SW 1271 (cell line): ENCODE measurements around the gene PROCR.
"Not testable (repeated sequence)": the region's sequence is repeated elsewhere in the genome, so short reads cannot be mapped to it uniquely, and the experiment has no call there.

ENCODE experiments used
- DNase-seq, 2 experiments: peaks; one replicate each; lab custom pipeline; 2025; lab: John Stamatoyannopoulos, UW

PROCR gene

DNA sequence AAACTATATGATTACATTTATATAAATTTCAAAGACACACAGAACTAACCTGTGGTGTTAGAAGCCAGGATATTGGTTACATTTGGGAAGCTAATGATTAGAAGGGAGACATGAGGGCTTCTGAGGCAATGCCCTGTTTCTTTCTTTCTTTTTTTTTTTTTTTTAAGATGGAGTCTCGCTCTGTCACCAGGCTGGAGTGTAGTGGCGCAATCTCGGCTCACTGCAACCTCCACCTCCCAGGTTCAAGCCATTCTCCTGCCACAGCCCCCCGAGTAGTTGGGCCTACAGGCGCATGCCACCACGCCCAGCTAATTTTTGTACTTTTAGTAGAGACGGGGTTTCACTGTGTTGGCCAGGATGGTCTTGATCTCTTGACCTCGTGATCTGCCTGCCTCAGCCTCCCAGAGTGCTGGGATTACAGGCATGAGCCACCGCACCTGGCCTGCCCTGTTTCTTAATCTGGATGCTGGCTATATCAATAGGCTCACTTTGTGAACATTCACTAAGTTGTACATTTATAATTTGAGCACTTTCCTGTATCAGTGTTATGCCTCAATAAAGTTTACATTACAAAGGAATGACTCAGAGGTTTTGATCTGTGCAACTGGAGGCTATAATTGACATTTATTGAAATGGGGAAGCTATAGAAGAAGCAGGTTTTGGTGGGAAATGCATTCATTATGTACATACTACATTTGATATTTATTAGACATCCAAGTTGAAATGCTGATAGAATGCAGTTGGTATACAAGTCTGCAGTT is 21.3 kb downstream of the PROCR start:
- DNase-seq, result not testable (repeated sequence)

DNA sequence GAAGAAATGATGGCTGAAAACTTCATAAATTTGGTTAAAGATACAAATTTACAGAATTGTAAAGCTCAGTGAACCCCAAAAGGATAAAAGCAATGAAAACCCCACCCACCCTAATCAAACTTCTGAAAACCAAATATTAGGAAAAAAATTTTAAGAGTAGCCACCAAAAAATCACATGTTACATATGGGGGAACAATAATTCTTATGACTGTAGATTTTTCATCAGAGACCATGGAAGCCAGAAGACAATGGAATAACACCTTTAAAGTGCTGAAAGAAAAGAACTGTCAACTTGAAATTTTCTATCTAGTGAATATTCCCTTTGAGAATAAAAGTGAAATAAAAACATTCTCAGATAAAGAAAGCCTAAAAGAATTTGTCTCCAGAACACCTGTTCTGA is 24.4 kb downstream of the PROCR start:
- peak in 1 of 2 experiments; percentile 53 for DNase-seq

DNA sequence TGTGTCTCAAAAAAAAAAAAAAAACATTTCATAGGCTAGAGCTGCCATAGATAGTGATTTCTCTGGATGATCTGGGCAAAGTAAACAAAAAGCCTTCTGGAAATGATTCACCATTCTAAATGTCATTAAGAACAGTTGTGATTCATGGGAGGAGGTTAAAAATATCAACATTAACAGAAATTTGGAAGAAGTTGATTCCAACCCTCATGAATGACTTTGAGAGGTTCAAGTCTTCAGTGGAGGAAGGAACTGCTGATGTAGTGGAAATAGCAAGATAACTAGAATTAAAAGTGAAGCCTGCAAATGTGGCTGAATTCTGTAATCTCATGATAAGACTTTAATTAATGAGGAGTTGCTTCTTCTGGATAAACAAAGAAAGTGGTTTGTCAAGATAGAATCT is 27.9 kb downstream of the PROCR start:
- DNase-seq, result no peak

DNA sequence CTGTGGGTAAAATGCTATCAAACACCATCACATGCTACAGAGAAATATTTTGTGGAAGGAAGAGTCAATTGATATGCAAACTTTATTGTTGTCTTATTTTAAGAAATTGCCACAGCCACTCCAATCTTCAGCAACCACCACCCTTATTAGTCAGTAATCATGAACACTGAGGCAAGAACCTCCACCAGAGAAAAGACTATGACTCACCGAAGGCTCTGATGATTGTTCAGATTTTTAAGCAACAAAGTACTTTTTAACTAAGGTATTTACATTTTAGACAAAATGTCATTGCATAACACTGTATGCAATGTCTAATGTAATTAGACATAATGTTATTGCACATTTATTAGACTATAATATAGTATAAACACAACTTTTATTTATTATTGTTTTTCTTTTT is 28.4 kb downstream of the PROCR start:
- DNase-seq, result no peak

DNA sequence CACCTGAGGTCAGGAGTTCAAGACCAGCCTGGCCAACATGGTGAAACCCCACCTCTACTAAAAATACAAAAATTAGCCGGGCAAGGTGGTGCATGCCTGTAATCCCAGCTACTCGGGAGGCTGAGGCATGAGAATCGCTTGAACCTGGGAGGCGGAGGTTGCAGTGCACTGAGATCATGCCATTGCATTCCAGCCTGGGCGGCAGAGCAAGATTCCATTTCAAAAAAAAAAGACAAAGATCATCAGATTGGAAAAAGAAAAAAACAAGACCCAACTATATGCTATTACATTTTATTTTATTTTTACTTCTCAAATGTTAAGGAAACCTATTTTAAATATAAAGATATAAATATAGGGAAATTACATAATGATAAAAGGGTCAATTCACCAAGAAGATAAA is 29.6 kb downstream of the PROCR start:
- DNase-seq, result not testable (repeated sequence)

DNA sequence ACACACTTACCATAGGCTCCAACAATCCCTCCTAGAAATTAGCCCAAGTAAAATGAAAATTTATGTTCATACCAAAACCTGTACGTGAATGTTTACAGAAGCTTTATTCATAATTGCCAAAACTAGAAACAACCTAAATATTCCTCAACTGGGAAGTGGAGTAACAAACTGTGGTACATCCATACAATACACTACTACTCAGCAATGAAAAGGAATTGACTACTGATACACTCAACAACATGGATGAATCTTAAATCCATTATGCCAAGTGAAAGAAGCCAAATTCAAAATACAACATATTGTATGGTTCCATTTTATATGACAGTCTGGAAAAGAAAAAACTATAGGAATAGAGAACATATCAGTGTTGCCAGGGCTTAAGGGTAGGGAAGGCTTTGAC is 34.9 kb downstream of the PROCR start:
- no peak for DNase-seq

DNA sequence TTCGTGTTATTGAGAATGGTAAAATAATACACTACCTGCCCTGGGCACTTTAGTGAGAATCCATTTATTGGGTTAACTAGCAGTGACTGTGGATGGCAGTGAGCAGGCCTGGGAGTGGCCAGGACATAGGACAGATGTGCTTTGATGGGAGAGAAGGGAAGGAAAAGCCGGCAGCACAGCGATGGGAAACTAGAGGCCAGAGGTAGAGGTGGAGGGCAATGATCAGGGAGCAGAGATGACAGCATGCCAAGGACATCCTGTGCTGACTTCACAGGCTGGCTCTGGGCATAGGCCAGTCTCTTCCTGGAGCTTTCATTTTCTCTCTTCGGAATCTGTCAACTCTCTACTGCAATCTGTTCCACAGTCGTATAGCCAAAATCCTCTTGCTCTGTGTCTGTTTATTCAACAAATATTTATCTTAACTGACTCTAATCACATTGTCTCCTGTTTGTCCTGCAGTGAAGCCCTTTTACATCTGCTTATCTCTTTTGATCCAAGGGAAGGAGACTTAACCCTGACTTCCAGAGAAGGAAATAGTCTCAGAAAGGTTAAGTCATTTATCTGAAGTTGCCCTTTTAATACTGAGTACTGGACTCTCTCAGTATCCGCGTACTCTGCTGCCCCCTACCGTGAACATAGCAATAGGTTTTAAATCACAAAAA is 36.2 kb downstream of the PROCR start:
- DNase-seq, result peak; percentile 73 to 95

DNA sequence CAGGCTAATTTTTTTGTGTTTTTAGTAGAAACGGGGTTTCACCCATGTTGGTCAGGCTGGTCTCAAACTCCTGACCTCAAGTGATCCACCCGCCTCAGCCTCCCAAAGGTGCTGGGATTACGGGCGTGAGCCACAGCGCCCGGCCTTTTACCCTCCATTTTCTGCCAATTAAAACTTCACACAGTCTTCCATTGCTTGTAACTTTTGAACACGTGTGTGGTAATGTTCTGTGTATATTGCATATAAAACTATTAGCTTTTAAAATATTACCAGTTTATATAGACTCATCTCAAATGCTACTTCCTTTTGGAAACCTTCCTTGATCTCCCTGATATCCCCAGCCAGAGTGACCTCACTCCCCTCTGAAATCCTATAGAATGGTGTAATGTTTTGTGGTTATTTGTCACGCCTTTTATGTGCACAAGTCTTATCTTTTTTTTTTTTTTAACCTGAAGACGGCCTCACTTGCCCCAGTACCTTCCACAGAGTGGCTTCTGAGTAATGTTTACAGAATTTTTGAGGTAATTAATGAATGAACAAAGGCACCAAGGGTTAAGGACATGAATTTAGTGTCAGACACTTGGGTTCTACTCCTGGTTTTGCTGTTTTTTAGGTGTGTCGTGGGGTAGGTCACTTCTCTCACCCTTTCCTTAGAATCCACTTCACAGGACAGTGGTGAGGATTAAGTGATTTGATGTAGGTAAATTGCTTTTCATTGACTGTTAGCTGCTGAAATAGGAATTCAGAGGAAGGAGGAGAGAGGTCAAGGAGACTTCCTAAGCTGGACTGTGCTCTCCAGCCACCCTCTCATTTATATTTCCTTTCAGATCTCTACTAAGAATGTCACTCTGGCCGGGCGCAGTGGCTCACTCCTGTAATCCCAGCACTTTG is 43.4 kb downstream of the PROCR start:
- DNase-seq, result no peak

DNA sequence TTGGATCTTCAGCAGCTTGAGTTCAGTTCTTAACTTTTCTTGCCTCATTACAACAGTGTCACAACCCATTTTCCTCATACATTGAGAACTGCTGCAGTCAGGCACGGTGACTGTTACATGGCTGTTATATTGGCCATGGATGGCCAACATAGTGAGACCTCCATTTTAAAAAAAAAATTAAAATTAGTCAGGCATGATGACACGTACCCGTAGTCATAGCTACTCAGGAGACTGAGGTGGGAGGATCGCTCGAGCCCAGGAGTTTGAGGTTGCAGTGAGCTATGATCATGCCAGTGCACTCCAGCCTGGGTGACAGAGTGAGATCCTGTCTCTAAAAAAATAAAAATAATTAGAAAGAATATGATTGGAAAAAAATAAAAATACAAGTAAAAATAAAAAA is 44.7 kb downstream of the PROCR start:
- no peak for DNase-seq

DNA sequence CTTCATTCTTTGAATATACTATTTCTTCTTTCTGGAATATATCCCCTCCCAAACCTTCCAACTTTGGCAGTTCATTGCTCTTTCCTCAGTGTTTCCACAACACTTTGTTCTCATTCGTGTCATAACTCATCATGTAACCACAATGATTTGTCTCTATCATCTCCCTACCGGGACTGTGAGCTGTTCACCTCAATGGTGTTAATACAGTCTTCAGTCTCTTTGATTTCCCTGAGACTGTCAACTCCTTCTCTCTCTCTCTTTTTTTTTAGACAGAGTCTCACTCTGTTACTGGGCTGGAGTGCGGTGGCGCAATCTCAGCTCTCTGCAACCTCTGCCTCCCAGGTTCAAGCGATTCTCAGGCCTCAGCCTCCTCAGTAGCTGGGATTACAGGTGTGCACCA is 52.1 kb downstream of the PROCR start:
- DNase-seq, result no peak

DNA sequence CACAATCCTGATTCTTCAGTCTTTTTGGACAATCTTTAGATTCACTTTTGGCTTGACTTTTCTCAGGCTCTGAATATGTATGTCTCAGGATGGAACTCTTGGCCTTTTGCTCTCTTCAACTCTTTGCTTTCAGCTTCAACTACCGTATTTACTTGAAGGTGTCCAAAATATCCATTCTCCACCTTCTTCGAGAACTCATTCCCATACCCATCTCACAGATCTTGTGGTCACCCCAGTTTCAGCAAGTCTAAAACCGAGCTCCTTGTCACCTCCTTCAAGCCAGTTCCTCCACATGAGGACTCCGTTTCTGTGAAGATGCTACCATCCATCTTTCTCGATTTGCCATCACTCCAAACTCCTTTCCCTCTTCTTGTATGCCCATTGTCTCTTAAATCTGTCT is 52.7 kb downstream of the PROCR start:
- no peak for DNase-seq

DNA sequence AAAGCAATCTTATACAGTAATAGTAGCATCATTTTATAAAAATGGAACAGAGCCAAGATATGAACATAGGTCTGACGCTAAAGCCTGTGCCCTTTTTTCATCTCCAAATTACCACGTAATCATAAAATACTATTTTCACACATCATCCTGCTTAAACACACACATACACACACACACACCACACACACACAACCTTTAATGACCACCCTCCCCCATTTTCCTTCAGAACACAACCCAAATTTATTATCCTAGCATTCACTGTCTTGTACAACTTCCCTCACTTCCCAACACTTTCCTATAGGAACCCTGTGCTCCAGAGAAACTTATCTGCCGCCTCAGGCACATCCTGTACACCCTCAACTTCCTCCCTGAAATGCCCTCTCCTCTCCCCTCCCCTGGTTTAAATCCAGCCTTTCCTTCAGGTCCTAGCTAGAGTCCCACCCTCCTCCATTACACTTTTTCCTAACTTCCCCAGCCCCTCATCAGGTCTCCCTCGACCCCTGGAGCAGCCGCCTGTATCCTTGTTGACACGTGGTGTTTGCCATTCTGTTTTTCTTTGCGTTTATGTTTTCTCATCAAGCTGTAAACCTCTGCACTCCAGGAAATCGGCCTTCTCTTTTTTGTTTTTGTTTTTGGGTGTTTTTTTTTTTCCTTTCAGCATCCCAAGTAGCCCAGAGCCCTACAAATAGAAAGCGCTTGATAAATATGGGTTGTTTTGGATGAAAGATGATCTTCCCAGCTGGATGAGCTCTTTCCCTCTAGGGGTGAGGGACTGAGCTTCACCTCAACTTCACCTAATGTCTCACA is 53.6 kb downstream of the PROCR start:
- no peak for DNase-seq

DNA sequence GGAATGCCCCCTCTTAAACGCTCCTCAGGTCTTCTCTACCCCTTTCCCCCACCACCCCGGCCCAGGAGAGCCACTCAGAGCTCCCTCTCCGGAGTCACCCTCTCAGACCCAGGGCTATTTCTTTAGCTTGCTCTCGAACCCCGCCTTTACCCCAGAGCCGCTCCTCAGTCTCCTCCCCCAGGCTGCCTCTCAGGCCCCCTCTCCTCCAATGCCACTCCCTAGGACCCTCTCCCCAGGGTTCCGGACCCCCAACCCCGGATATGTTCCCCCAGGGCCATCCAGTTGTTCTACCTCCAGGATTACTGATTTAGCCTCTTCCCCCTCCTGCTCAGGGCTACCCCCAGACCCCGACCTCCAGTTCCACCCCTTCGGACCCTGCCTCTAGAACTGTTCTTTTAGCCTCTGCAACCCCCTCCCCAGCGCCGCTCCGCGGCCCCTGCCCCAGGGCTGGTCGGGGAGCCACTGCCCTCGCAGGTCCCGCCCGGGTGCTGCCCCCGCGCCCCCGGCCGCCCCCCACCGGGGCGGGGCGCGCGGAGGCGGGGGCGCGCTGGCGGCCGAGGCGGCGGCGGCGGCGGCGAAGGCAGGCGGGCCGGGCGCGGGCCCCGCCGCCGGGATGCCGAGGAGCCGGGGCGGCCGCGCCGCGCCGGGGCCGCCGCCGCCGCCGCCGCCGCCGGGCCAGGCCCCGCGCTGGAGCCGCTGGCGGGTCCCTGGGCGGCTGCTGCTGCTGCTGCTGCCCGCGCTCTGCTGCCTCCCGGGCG is 54.4 kb downstream of the PROCR start, which contains the start of gene MMP24:
TSS of gene MMP24 (plus strand) at position 565 of the 758 bp plus-strand sequence. CDS start at position 614, 49 bp downstream.
- no peak for DNase-seq
